CD4-positive, alpha-beta memory T cell (primary cell): ENCODE data around the gene INHA. TPM values are rescaled to one million over a fixed set of nuclear protein-coding genes. Genes with fewer than 3 reads are reported as not detected.
A peak's percentile ranks its signal among the peaks of the same experiment; 100 is the strongest.

ENCODE experiments used
- CTCF ChIA-PET: fragments of 350-600 bp; sonication (Branson Sonifier 250); formaldehyde crosslinking; loops from one replicate; lab custom pipeline; 2021; ENCODE audit warnings: inconsistent platforms; ENCODE audit not compliant: partially characterized antibody; lab: Charles Lee
- POLR2A ChIA-PET: fragments of 350-600 bp; sonication (Branson Sonifier 250); formaldehyde crosslinking; loops from one replicate; lab custom pipeline; 2021; ENCODE audit not compliant: partially characterized antibody; lab: Charles Lee
- DNase-seq, 5 donors: peaks; one replicate each; pipeline versions ENCODE4 v3.0.0 to v3.0.0-alpha.2; 2020 to 2022; ENCODE audit warnings: mixed read lengths in 1 of 5
- H3K27ac ChIP-seq: one replicate; pipeline ENCODE4 v1.7.0; 2013; ENCODE audit warnings: low read depth, low read length
- H3K27me3 ChIP-seq: 2 replicates; pipeline ENCODE4 v1.7.0; 2013; ENCODE audit warnings: mild to moderate bottlenecking, low read length, moderate library complexity; ENCODE audit not compliant: insufficient read depth
- H3K36me3 ChIP-seq: 2 replicates; pipeline ENCODE4 v1.7.0; 2013; ENCODE audit warnings: mild to moderate bottlenecking, low read length, moderate library complexity; ENCODE audit not compliant: insufficient read depth
- H3K4me1 ChIP-seq: 2 replicates; pipeline ENCODE4 v1.7.0; 2013; ENCODE audit warnings: mild to moderate bottlenecking, low read length, moderate library complexity; ENCODE audit not compliant: insufficient read depth
- H3K4me3 ChIP-seq, 2 donors: one replicate each; pipeline ENCODE4 v1.7.0; 2013; ENCODE audit warnings: low read length in 2 of 2, mild to moderate bottlenecking in 1 of 2
- H3K9me3 ChIP-seq, 2 donors: one replicate each; pipeline ENCODE4 v1.7.0; 2013; ENCODE audit warnings: low read length in 2 of 2, control low read depth in 1 of 2; ENCODE audit not compliant: control insufficient read depth in 1 of 2
- H3K27ac Mint-ChIP-seq, 7 donors: one replicate each; pipeline ENCODE4 v1.8.0; 2020 to 2021; ENCODE audit warnings: mixed read lengths in 7 of 7, mild to moderate bottlenecking in 6 of 7, inconsistent platforms in 3 of 7, moderate library complexity in 3 of 7
- H3K27me3 Mint-ChIP-seq, 2 donors: one replicate each; pipeline ENCODE4 v1.8.0; 2020 to 2021; ENCODE audit warnings: mixed read lengths in 2 of 2
- H3K36me3 Mint-ChIP-seq, 2 donors: one replicate each; pipeline ENCODE4 v1.8.0; 2020 to 2021; ENCODE audit warnings: mixed read lengths in 2 of 2, inconsistent platforms in 1 of 2, mild to moderate bottlenecking in 1 of 2
- H3K4me1 Mint-ChIP-seq, 4 donors: one replicate each; pipeline ENCODE4 v1.8.0; 2020 to 2021; ENCODE audit warnings: mixed read lengths in 4 of 4, mild to moderate bottlenecking in 1 of 4
- H3K4me3 Mint-ChIP-seq, 8 donors: one replicate each; pipeline ENCODE4 v1.8.0; 2020 to 2021; ENCODE audit warnings: mixed read lengths in 8 of 8, mild to moderate bottlenecking in 7 of 8, moderate library complexity in 6 of 8, inconsistent platforms in 3 of 8
- H3K9me3 Mint-ChIP-seq, 8 donors: one replicate each; pipeline ENCODE4 v1.8.0; 2020 to 2021; ENCODE audit warnings: mixed read lengths in 8 of 8, mild to moderate bottlenecking in 5 of 8, inconsistent platforms in 3 of 8, moderate library complexity in 1 of 8
- intact Hi-C: fragments of 100-400 bp; cut with micrococcal nuclease; formaldehyde crosslinking; loops from one replicate; pipeline ENCODE4 v1.15.1; 2023
- polyA plus RNA-seq, 2 donors: library from polyadenylated mRNA; unstranded; fragments of 300-500 nt; fragmentation: Illumina TruSeq; gene quantifications; one replicate each; pipeline ENCODE4 v1.2.3, GENCODE V29; 2021
- total RNA-seq, 2 experiments: library from RNA; stranded (reverse); gene quantifications; one replicate each; pipeline ENCODE4 v1.2.3, GENCODE V29; 2021

Gene INHA
- total and polyA plus RNA-seq, 4 experiments from 2014 or later: not detected

GRCh38 chr2:219553168-219553417, 19.0 kb upstream of the INHA start:
- Histone ChIP-seq H3K27me3 (peaks cover 11% of the 10 kb centered on the region), H3K36me3 (no peaks in the 10 kb centered on the region), H3K9me3 (no peaks in the 10 kb centered on the region), H3K27ac (no peak overlapping the region), H3K4me1 (peaks cover 18% of the 10 kb centered on the region), H3K4me3 (peak overlapping the region in 1 of 2 donors; percentile 44)
- intact Hi-C loops: loop anchor here (2.0 kb wide), 1 partner anchor 44 kb away; the partner anchor contains the start of gene STK11IP
- peak overlapping the region in 1 of 7 donors; percentile 63 for H3K27ac Mint-ChIP-seq
- no peak for DNase-seq
- ChIA-PET CTCF (interaction anchor here (1.2 to 7.1 kb wide), 3 partner anchors 8 to 89 kb away, joined by 3 to 45 read pairs (median 9); partner anchors contain the start of genes CHPF and TMEM198), POLR2A (interaction anchor here (1.8 to 2.3 kb wide), 2 partner anchors 10 to 44 kb away, joined by 9 to 10 read pairs; partner anchors contain the start of genes CHPF, STK11IP and TMEM198)
- peak overlapping the region; percentile 46 to 77 (median 58) for H3K4me3 Mint-ChIP-seq
- no peaks in the 10 kb centered on the region for H3K36me3 Mint-ChIP-seq
- peaks cover 0 to 3% (median 0%) of the 10 kb centered on the region in 8 donors for H3K9me3 Mint-ChIP-seq
- H3K4me1 Mint-ChIP-seq: peaks cover 5 to 18% (median 10%) of the 10 kb centered on the region in 4 donors
- H3K27me3 Mint-ChIP-seq: peaks cover 25 to 52% of the 10 kb centered on the region in 2 donors

- POLR2A ChIA-PET: interaction anchor here (0.9 to 2.3 kb wide), 3 partner anchors 9 to 44 kb away, joined by 3 to 10 read pairs (median 9); partner anchors contain the start of genes CHPF, STK11IP and TMEM198
- Histone ChIP-seq H3K27me3 (peaks cover 11% of the 10 kb centered on the region), H3K36me3 (no peaks in the 10 kb centered on the region), H3K4me1 (peaks cover 18% of the 10 kb centered on the region), H3K27ac (no peak overlapping the region), H3K4me3 (no peak overlapping the region), H3K9me3 (no peaks in the 10 kb centered on the region)
- H3K36me3 Mint-ChIP-seq: no peaks in the 10 kb centered on the region
- peaks cover 5 to 18% (median 10%) of the 10 kb centered on the region in 4 donors for H3K4me1 Mint-ChIP-seq
- H3K4me3 Mint-ChIP-seq: peak overlapping the region; percentile 46 to 77 (median 58)
- DNase-seq: peak in 1 of 5 donors; percentile 23
- intact Hi-C loops: loop anchor here (2.0 kb wide), 1 partner anchor 43 kb away; the partner anchor contains the start of gene STK11IP
- peaks cover 0 to 3% (median 0%) of the 10 kb centered on the region in 8 donors for H3K9me3 Mint-ChIP-seq
- peak overlapping the region in 2 of 7 donors; percentile 52 to 63 for H3K27ac Mint-ChIP-seq
- CTCF ChIA-PET: interaction anchor here (1.2 to 7.1 kb wide), 2 partner anchors 11 to 88 kb away, joined by 3 to 45 read pairs; partner anchors contain the start of genes CHPF and TMEM198
- H3K27me3 Mint-ChIP-seq: peaks cover 23 to 48% of the 10 kb centered on the region in 2 donors
Observed at GRCh38 chr2:219553463-219553963, 18.6 kb upstream of the INHA start.

GRCh38 chr2:219554350-219554749, 17.8 kb upstream of the INHA start:
- ChIA-PET POLR2A (interaction anchor here (0.9 kb wide), 1 partner anchor 10 kb away, joined by 3 read pairs; the partner anchor contains the start of genes CHPF and TMEM198), CTCF (interaction anchor here (7.1 kb wide), 1 partner anchor 12 kb away, joined by 45 read pairs; the partner anchor contains the start of genes CHPF and TMEM198)
- H3K27ac ChIP-seq: no peak overlapping the region
- peaks cover 18% of the 10 kb centered on the region for H3K4me1 ChIP-seq
- H3K9me3 ChIP-seq: no peaks in the 10 kb centered on the region
- no peaks in the 10 kb centered on the region for H3K36me3 ChIP-seq
- H3K4me3 ChIP-seq: no peak overlapping the region
- H3K27me3 ChIP-seq: peaks cover 11% of the 10 kb centered on the region
- Mint-ChIP-seq H3K9me3 (peaks cover 0 to 2% (median 0%) of the 10 kb centered on the region in 8 donors), H3K4me1 (peaks cover 5 to 18% (median 10%) of the 10 kb centered on the region in 4 donors), H3K27ac (peak overlapping the region in 1 of 7 donors; percentile 63), H3K27me3 (peaks cover 24 to 46% of the 10 kb centered on the region in 2 donors), H3K36me3 (no peaks in the 10 kb centered on the region), H3K4me3 (no peak overlapping the region)
- intact Hi-C loops: no loop called here
- peak in 1 of 5 donors; percentile 14 for DNase-seq

GRCh38 chr2:219555956-219556355, 16.2 kb upstream of the INHA start:
- Histone ChIP-seq H3K27ac (no peak overlapping the region), H3K9me3 (no peaks in the 10 kb centered on the region), H3K27me3 (peaks cover 11% of the 10 kb centered on the region), H3K36me3 (no peaks in the 10 kb centered on the region), H3K4me1 (peaks cover 18% of the 10 kb centered on the region), H3K4me3 (no peak overlapping the region)
- intact Hi-C loops: no loop called here
- ChIA-PET CTCF (interaction anchor here (7.1 kb wide), 1 partner anchor 14 kb away, joined by 45 read pairs; the partner anchor contains the start of genes CHPF and TMEM198), POLR2A (no interaction called here)
- Mint-ChIP-seq H3K4me3 (no peak overlapping the region), H3K4me1 (peaks cover 5 to 18% (median 10%) of the 10 kb centered on the region in 4 donors), H3K9me3 (peaks cover 0 to 2% (median 0%) of the 10 kb centered on the region in 8 donors), H3K27me3 (peaks cover 21 to 39% of the 10 kb centered on the region in 2 donors), H3K36me3 (no peaks in the 10 kb centered on the region), H3K27ac (no peak overlapping the region)
- peak in 1 of 5 donors; percentile 36 for DNase-seq

- Histone ChIP-seq H3K9me3 (no peaks in the 10 kb centered on the region), H3K27ac (no peak overlapping the region), H3K4me3 (no peak overlapping the region), H3K4me1 (peaks cover 18% of the 10 kb centered on the region), H3K27me3 (peaks cover 11% of the 10 kb centered on the region), H3K36me3 (no peaks in the 10 kb centered on the region)
- H3K36me3 Mint-ChIP-seq: no peaks in the 10 kb centered on the region
- no peak overlapping the region for H3K27ac Mint-ChIP-seq
- CTCF ChIA-PET: interaction anchor here (0.8 to 1.3 kb wide), 3 partner anchors 10 to 41 kb away, joined by 3 to 6 read pairs (median 3); partner anchors contain the start of gene STK11IP
- H3K9me3 Mint-ChIP-seq: peaks cover 0 to 2% (median 0%) of the 10 kb centered on the region in 8 donors
- POLR2A ChIA-PET: no interaction called here
- H3K4me3 Mint-ChIP-seq: no peak overlapping the region
- DNase-seq: peak in 1 of 5 donors; percentile 16
- H3K4me1 Mint-ChIP-seq: peaks cover 4 to 18% (median 9%) of the 10 kb centered on the region in 4 donors
- H3K27me3 Mint-ChIP-seq: peaks cover 19 to 38% of the 10 kb centered on the region in 2 donors
- intact Hi-C loops: no loop called here
Observed at GRCh38 chr2:219556413-219556812, 15.7 kb upstream of the INHA start.

- Histone ChIP-seq H3K4me1 (peaks cover 9% of the 10 kb centered on the region), H3K9me3 (no peaks in the 10 kb centered on the region), H3K27ac (no peak overlapping the region), H3K27me3 (peaks cover 5% of the 10 kb centered on the region), H3K4me3 (no peak overlapping the region), H3K36me3 (no peaks in the 10 kb centered on the region)
- DNase-seq: peak in 1 of 5 donors; percentile 25
- H3K27ac Mint-ChIP-seq: no peak overlapping the region
- H3K4me1 Mint-ChIP-seq: peaks cover 0 to 11% (median 7%) of the 10 kb centered on the region in 4 donors
- no peak overlapping the region for H3K4me3 Mint-ChIP-seq
- intact Hi-C loops: no loop called here
- peaks cover 0 to 2% (median 0%) of the 10 kb centered on the region in 8 donors for H3K9me3 Mint-ChIP-seq
- peaks cover 21 to 33% of the 10 kb centered on the region in 2 donors for H3K27me3 Mint-ChIP-seq
- ChIA-PET CTCF (interaction anchor here (0.7 to 1.3 kb wide), 4 partner anchors 9 to 40 kb away, joined by 3 to 6 read pairs (median 3); partner anchors contain the start of gene STK11IP), POLR2A (no interaction called here)
- no peaks in the 10 kb centered on the region for H3K36me3 Mint-ChIP-seq
Observed at GRCh38 chr2:219557320-219557719, 14.8 kb upstream of the INHA start.
